Gastrocnemius medialis (tissue), 4 donors: Measurements from ENCODE around the gene FDX1. TPM values are rescaled to one million over a fixed set of nuclear protein-coding genes. Genes with fewer than 3 reads are reported as not detected.

Experiments used
- ATAC-seq, 2 donors: fragments of 150-250 bp; one replicate each; pipeline ENCODE4 v1.9.1; 2016
- DNase-seq, 2 donors: peaks; one replicate each; pipeline ENCODE4 v3.0.0-alpha.2; 2019
- H3K27ac ChIP-seq, 4 donors: fragments of 200-600 bp; sonication (generic); 1 replicate in 1 of 4; 2 replicates in 3 of 4; pipeline ENCODE4 v1.5.1; 2016 to 2018; ENCODE audit warnings: mild to moderate bottlenecking in 2 of 4, moderate library complexity in 1 of 4
- H3K27me3 ChIP-seq, 3 donors: fragments of 200-600 bp; sonication (generic) in 2 of 3; 1 replicate in 1 of 3; 2 replicates in 2 of 3; pipeline versions ENCODE4 v1.5.1 to v1.6.0; 2016 to 2019; ENCODE audit warnings: mild to moderate bottlenecking in 1 of 3, moderate library complexity in 1 of 3
- H3K36me3 ChIP-seq, 2 donors: fragments of 200-600 bp; sonication (generic) in 1 of 2; one replicate each; pipeline ENCODE4 v1.5.1; 2017 to 2018
- H3K4me1 ChIP-seq, 2 donors: fragments of 200-600 bp; sonication (generic) in 1 of 2; one replicate each; pipeline ENCODE4 v1.5.1; 2016 to 2017; ENCODE audit warnings: mild to moderate bottlenecking in 2 of 2
- H3K4me3 ChIP-seq, 4 donors: fragments of 200-600 bp; sonication (generic) in 3 of 4; 1 replicate in 1 of 4; 2 replicates in 3 of 4; pipeline ENCODE4 v1.5.1; 2016 to 2019; ENCODE audit warnings: mild to moderate bottlenecking in 2 of 4
- H3K9me3 ChIP-seq, 3 donors: fragments of 200-600 bp; sonication (generic) in 2 of 3; 1 replicate in 1 of 3; 2 replicates in 2 of 3; pipeline ENCODE4 v1.5.1; 2016 to 2019
- CTCF ChIP-seq, 5 experiments: fragments of 450-650 bp in 3 of 5; fragments of 200-600 bp in 2 of 5; sonication (generic) in 2 of 5; IDR thresholded peaks in 4 of 5; conservative IDR thresholded peaks in 1 of 5; 1 replicate in 4 of 5; 2 replicates in 1 of 5; pipeline ENCODE4 v1.5.1; 2016 to 2019; ENCODE audit warnings: antibody characterized with exemption in 5 of 5, mild to moderate bottlenecking in 3 of 5, moderate library complexity in 3 of 5
- POLR2A ChIP-seq, 2 donors: fragments of 450-650 bp; IDR thresholded peaks; one replicate each; pipeline ENCODE4 v1.6.1; 2017; ENCODE audit warnings: antibody characterized with exemption in 2 of 2, mild to moderate bottlenecking in 2 of 2, moderate library complexity in 2 of 2
- in situ Hi-C, 4 donors: fragments of 200-750 bp; cut with MboI; loops; one replicate each; pipeline versions ENCODE4 v1.15.0 to v1.8.0; 2017; ENCODE audit warnings: low sequenced_read_pairs in 4 of 4
- intact Hi-C: fragments of 100-400 bp; cut with DNase I; formaldehyde crosslinking; loops from one replicate; pipeline ENCODE4 v1.15.1; 2023; ENCODE audit warnings: low total_unique reads
- total RNA-seq, 4 donors: library from RNA; depleted of rRNA; stranded (reverse); fragments of >200 nt; gene quantifications; one replicate each; pipeline versions ENCODE4 v1.1.0 to v1.2.3, GENCODE V29; 2016

Gene FDX1
- total RNA-seq, 4 donors from 2014 or later: 13.3 to 25.0 (median 21.3) TPM

GRCh38 chr11:110452720-110453119 is 23.0 kb downstream of the FDX1 start:
- H3K9me3 ChIP-seq: no peaks in the 10 kb centered on the region
- H3K27ac ChIP-seq: no peak overlapping the region
- no peak for TF ChIP-seq POLR2A (IDR thresholded peaks at IDR 0.05)
- no peak for TF ChIP-seq CTCF (IDR thresholded peaks at IDR 0.05 in 4 of 5, conservative IDR thresholded peaks at IDR 0.05 in 1 of 5)
- no peaks in the 10 kb centered on the region for H3K27me3 ChIP-seq
- no peak overlapping the region for H3K4me3 ChIP-seq
- intact Hi-C loops (no loop called here), in situ Hi-C loops (loop anchor here in 2 of 4 donors (10.0 to 25.0 kb wide), 2 partner anchors 782 to 785 kb away; partner anchors contain the start of gene POU2AF2 (in 1 of the 2))
- H3K4me1 ChIP-seq: peaks cover 0 to 8% of the 10 kb centered on the region in 2 donors
- no peak for DNase-seq
- H3K36me3 ChIP-seq: no peaks in the 10 kb centered on the region
- no peak for ATAC-seq

- Histone ChIP-seq H3K4me1 (peaks cover 0 to 1% of the 10 kb centered on the region in 2 donors), H3K27ac (no peak overlapping the region), H3K9me3 (no peaks in the 10 kb centered on the region), H3K4me3 (no peak overlapping the region), H3K27me3 (no peaks in the 10 kb centered on the region), H3K36me3 (no peaks in the 10 kb centered on the region)
- in situ Hi-C loops: loop anchor here in 2 of 4 donors (10.0 to 25.0 kb wide), 2 partner anchors 781 to 783 kb away; partner anchors contain the start of gene POU2AF2 (in 1 of the 2)
- TF ChIP-seq POLR2A (IDR thresholded peaks at IDR 0.05) (no peak), CTCF (IDR thresholded peaks at IDR 0.05 in 4 of 5, conservative IDR thresholded peaks at IDR 0.05 in 1 of 5) (no peak)
- intact Hi-C loops: no loop called here
- ATAC-seq (no peak), DNase-seq (no peak)
Measured at GRCh38 chr11:110453684-110454354, 24.1 kb downstream of the FDX1 start.

- in situ Hi-C loops (loop anchor here in 2 of 4 donors (10.0 to 25.0 kb wide), 2 partner anchors 780 to 783 kb away; partner anchors contain the start of gene POU2AF2 (in 1 of the 2)), intact Hi-C loops (no loop called here)
- H3K27ac ChIP-seq: no peak overlapping the region
- DNase-seq (no peak), ATAC-seq (no peak)
- no peaks in the 10 kb centered on the region for H3K9me3 ChIP-seq
- H3K27me3 ChIP-seq: no peaks in the 10 kb centered on the region
- no peaks in the 10 kb centered on the region for H3K36me3 ChIP-seq
- no peaks in the 10 kb centered on the region for H3K4me1 ChIP-seq
- no peak overlapping the region for H3K4me3 ChIP-seq
- TF ChIP-seq POLR2A (IDR thresholded peaks at IDR 0.05): no peak
Measured at GRCh38 chr11:110454609-110455008, 24.9 kb downstream of the FDX1 start.

- H3K9me3 ChIP-seq: no peaks in the 10 kb centered on the region
- intact Hi-C loops (no loop called here), in situ Hi-C loops (loop anchor here in 2 of 4 donors (10.0 to 25.0 kb wide), 2 partner anchors 779 to 782 kb away; partner anchors contain the start of gene POU2AF2 (in 1 of the 2))
- no peaks in the 10 kb centered on the region for H3K4me1 ChIP-seq
- H3K36me3 ChIP-seq: no peaks in the 10 kb centered on the region
- DNase-seq (no peak), ATAC-seq (no peak)
- no peak overlapping the region for H3K27ac ChIP-seq
- H3K4me3 ChIP-seq: no peak overlapping the region
- no peak for TF ChIP-seq POLR2A (IDR thresholded peaks at IDR 0.05)
- TF ChIP-seq CTCF (IDR thresholded peaks at IDR 0.05 in 4 of 5, conservative IDR thresholded peaks at IDR 0.05 in 1 of 5): no peak
- H3K27me3 ChIP-seq: no peaks in the 10 kb centered on the region
Measured at GRCh38 chr11:110455718-110456117, 26.0 kb downstream of the FDX1 start.

GRCh38 chr11:110463153-110463552 is 33.4 kb downstream of the FDX1 start:
- intact Hi-C loops: loop anchor here (2.0 kb wide), 1 partner anchor 768 kb away; no protein-coding TSS in a partner anchor
- ATAC-seq (no peak), DNase-seq (peak in 1 of 2 donors; percentile 29)
- no peaks in the 10 kb centered on the region for H3K4me1 ChIP-seq
- no peaks in the 10 kb centered on the region for H3K9me3 ChIP-seq
- H3K27ac ChIP-seq: no peak overlapping the region
- peaks cover 0 to 12% of the 10 kb centered on the region in 2 donors for H3K36me3 ChIP-seq
- H3K4me3 ChIP-seq: no peak overlapping the region
- no peaks in the 10 kb centered on the region for H3K27me3 ChIP-seq
- in situ Hi-C loops: loop anchor here in 3 of 4 donors (10.0 to 25.0 kb wide), 2 partner anchors 772 to 774 kb away; partner anchors contain the start of gene POU2AF2 (in 1 of the 3)
- TF ChIP-seq CTCF (IDR thresholded peaks at IDR 0.05 in 4 of 5, conservative IDR thresholded peaks at IDR 0.05 in 1 of 5) (peak in 3 of 5 experiments; percentile 21 to 50 (median 27)), POLR2A (IDR thresholded peaks at IDR 0.05) (no peak)
